ENCODE data around the gene CLRN3.

CLRN3 gene

DNA sequence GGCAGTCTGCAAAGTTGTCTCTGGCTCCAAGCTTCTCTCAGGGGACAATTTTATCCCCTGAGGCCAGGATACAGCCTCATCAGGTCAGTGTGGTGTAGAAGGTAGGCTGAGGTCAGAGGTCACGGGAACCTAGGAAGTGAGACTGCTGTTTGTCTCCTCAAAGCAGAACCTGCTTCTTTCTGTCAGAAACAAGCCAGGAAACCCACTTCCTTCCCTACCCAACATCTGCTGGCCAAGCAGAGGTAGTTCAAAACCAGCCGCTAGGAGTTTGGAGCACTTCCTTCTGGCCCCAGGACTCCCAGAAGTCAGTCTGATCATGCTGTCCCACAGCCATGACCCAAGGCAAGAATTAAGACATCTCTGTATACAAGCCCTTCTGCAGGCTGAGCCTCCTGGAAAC lies 12.2 kb downstream of the CLRN3 start:
- H3K4me3 ChIP-seq (ENCODE audit: low read length): no peak overlapping the region
- no peak for TF ChIP-seq ZNF274 (IDR thresholded peaks at IDR 0.05; ENCODE audit: low read depth, low read length)

DNA sequence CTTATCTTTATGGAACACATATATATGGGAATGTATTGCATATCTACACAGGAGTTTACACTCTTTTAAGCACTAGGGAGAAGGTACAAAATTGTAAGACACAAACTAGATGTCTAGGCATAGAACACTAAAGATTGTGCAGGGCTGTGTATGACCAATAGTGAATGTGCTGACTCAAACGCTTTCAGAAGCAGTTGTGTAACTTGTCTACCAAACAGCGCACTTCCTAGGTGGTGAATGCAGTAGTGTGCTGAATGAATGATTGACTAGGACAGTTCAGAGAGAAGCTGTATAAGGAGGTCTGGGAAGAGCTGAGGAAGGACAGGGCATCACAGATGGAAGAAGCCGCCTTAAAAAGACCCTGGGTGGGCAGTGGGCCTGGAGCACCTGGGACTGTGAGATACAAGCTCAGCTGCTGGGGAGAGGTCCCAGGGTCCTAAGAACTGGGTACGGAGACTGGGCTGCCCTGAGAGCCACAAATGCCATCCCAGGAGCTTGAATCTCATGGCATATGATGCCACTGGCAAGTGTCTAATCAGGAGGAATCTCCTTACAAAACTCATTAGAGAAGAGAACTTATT lies 14.2 kb downstream of the CLRN3 start:
- no peak for TF ChIP-seq ZNF274 (IDR thresholded peaks at IDR 0.05; ENCODE audit: low read depth, low read length)
- no peak overlapping the region for H3K4me3 ChIP-seq (ENCODE audit: low read length)

DNA sequence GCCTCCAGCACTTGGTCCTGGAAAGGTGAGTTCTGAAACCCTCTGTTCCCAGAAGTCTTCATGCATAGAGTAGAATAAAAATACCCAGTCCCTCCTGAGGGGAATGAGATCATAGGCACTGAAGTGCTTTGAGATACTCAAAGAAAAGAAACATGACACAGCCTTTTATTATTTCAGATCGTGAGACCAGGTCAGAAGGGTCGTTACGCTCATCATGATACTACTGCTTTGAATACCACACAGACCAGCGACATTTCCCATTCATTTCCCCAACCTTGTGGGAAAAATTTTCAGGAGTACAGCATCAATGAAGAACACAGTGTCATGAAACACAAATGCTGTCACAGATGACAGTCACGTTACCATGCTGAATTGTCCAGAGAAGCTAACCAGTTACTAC lies 15.0 kb downstream of the CLRN3 start:
- no peak for TF ChIP-seq ZNF274 (IDR thresholded peaks at IDR 0.05; ENCODE audit: low read depth, low read length)
- H3K4me3 ChIP-seq (ENCODE audit: low read length): no peak overlapping the region

DNA sequence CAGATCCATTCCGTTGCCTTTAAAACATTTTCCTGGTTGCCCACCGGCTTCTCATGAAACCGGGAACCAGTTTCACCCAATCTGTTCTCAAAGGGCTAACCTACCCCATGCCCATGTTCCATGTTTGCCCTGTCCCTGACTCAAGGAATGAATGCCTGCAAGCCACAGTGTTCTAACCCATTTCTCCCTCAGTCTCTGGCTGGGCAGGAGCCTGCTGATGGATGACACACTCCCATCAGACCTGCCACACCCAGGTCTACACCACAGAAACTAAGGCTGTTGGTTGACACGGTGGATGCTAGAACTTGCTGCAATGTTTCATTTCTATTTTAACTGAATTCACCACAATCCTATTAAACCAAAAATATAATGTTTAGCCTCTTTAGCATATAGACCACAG lies 15.6 kb downstream of the CLRN3 start:
- no peak overlapping the region for H3K4me3 ChIP-seq (ENCODE audit: low read length)

DNA sequence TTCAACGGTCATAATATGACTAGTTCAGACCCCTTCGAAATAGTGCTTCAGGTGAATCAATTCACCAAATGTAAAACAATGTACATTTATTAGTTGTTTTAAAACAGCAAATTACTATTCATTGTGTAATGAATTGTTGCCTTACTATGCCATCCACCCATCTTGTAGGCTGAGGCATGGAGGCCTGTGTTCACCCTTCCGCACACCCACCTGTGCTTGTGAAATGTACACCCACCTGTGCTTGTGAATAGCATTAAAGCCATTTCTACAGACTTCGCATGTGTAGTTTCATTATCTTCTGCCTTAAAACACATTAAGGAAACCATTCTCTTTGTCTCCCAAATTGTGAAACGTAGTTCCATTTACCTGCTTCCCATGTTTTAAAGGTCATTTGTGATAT lies 16.8 kb downstream of the CLRN3 start:
- no peak overlapping the region for H3K4me3 ChIP-seq (ENCODE audit: low read length)
- TF ChIP-seq ZNF274 (IDR thresholded peaks at IDR 0.05; ENCODE audit: low read depth, low read length): no peak

More for the DNA sequence above, 15.6 kb downstream of the CLRN3 start:
- no peak for TF ChIP-seq ZNF274 (IDR thresholded peaks at IDR 0.05; ENCODE audit: low read depth, low read length)

DNA sequence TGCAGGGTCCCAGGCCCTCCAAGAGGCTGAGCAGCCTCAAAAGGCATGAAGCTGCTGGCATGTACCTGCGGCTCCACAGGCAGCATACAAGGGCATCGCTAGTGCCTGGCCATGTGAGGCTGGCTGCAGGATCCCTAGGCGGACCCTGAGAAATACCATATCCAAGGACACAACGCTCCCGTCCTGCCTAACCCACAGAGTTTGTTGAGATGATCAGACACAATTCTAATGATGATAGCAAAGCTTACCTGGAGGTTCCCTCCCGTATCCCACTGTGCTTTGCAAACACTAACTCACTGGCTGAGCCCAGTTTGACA lies 17.3 kb downstream of the CLRN3 start:
- no peak overlapping the region for H3K4me3 ChIP-seq (ENCODE audit: low read length)
- TF ChIP-seq ZNF274 (IDR thresholded peaks at IDR 0.05; ENCODE audit: low read depth, low read length): no peak

- no peak for TF ChIP-seq ZNF274 (IDR thresholded peaks at IDR 0.05; ENCODE audit: low read depth, low read length)
- H3K4me3 ChIP-seq (ENCODE audit: low read length): no peak overlapping the region
Observed at GRCh38 chr10:127874671-127875448, 17.9 kb downstream of the CLRN3 start.

DNA sequence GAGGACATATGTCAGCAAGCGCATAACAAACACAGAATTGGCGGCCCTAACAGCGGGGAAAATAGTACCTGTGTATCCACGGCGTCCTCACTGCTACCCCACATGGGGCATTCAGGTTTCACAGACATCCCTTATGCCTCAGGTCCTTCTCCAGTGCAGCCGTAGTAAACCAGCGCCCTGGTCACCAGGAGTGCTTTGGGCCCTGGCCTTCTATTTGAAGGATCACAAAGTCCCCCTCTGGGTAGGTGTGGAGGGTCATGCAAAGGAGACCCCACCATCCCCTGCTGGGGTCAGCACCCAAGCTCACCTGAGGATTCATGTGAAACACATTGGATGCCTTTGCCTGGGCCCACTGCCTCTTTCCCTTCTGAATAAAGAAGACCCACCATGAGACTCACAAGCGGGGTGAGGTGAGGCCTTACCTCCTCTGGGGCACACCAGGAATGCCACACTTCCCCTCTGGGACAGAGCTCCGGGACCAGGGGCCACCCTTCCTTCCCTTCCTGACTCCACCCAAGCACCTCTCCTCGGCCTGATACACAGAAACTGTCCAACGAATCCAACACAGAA lies 18.8 kb downstream of the CLRN3 start:
- H3K4me3 ChIP-seq (ENCODE audit: low read length): no peak overlapping the region
- no peak for TF ChIP-seq ZNF274 (IDR thresholded peaks at IDR 0.05; ENCODE audit: low read depth, low read length)

GRCh38 chr10:127872871-127873600 lies 19.7 kb downstream of the CLRN3 start:
- H3K4me3 ChIP-seq (ENCODE audit: low read length): no peak overlapping the region
- no peak for TF ChIP-seq ZNF274 (IDR thresholded peaks at IDR 0.05; ENCODE audit: low read depth, low read length)

DNA sequence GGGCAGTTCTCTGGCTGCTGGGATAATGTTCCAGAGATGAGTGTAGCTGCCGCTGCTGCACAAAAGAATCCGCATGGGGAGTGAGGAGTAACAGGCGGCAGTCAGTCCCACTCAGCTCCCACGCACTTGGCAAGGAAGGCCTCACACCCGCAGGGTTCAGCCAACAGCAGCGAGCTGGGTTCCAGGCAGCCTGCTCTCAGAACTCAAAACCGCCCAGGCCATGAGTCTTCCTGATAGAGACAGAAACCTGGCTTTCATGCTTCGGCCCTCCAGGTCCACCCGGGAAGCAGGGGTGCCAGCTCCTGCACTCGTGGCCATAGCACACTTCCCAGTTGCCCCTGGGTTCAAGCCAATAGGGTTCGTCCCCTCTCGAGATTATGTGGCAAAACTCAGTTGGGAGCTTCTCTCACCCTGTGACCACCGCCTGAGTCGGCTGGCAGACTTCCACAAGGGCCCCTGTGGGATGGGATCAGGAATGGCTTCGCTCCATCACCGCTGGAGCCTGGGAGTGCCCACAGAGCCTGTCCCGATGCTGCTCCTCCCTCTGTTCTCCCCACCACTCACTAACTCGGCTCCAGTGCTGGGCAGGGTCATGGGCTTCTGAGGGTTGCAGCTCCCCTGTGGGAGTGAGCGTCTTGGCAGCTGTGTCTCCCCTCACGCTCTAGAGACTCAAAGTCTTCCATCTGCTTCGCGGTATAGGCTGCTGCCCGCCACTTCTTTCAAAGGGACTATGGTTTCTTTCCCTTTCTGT lies 20.6 kb downstream of the CLRN3 start:
- H3K4me3 ChIP-seq (ENCODE audit: low read length): no peak overlapping the region
- no peak for TF ChIP-seq ZNF274 (IDR thresholded peaks at IDR 0.05; ENCODE audit: low read depth, low read length)

DNA sequence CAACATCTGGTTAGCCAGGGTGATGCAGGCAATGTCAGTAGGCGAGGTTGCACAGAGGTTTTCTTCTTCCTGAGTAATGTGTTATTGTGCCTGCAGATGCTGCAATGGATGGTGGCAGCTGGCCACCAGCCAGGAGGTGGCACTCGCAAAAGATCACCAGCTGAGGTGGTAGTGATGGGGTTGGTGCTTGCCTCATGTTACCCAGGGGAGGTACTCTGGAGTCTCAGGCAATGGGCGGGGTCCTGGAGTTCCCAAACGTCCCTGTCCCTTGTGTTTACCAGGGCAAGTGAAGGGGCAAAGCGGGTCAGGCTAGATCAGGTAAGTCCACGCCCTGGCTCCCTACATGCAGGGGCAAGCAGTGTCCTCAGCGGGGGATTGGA lies 21.1 kb downstream of the CLRN3 start:
- no peak for TF ChIP-seq ZNF274 (IDR thresholded peaks at IDR 0.05; ENCODE audit: low read depth, low read length)
- no peak overlapping the region for H3K4me3 ChIP-seq (ENCODE audit: low read length)

DNA sequence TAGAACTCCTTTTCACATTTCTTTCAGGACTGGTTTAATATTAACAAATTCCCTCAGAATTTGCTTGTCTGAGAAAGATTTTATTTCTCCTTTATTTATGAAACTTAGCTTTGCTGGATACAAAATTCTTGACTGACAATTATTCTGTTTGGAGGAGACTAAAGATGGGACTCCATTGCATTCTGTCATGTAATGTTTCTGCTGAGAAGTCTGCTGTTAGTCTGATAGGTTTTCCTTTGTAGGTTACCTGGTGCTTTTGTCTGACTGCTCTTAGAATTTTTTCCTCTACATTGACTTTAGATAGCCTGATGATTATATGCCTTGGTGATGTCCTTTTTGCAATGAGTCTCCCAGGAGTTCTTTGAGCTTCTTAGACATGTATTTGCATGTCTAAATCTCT lies 23.4 kb downstream of the CLRN3 start:
- H3K4me3 ChIP-seq (ENCODE audit: low read length): no peak overlapping the region
- TF ChIP-seq ZNF274 (IDR thresholded peaks at IDR 0.05; ENCODE audit: low read depth, low read length): no peak

- no peak for TF ChIP-seq ZNF274 (IDR thresholded peaks at IDR 0.05; ENCODE audit: low read depth, low read length)
- H3K4me3 ChIP-seq (ENCODE audit: low read length): no peak overlapping the region
Observed at GRCh38 chr10:127867805-127868204, 24.9 kb downstream of the CLRN3 start.
